ENCODE results near the gene SRGAP3.

The SRGAP3 gene

GRCh38 chr3:8964436-8965370, 284.7 kb downstream of the SRGAP3 start:
- DNase-seq (ENCODE audit: low read depth) = peak; percentile 49

- peak; percentile 82 for DNase-seq (ENCODE audit: low read depth)
These were observed 286.2 kb downstream of the SRGAP3 start, which contains the start of gene RAD18 for GRCh38 chr3:8963137-8963853. Gene RAD18 (minus strand): TSS chr3:8963472. CDS start chr3:8963385, 87 bp downstream.

- no peak for DNase-seq (ENCODE audit: low read depth)
These were observed 287.1 kb downstream of the SRGAP3 start for GRCh38 chr3:8962226-8962861.

- DNase-seq (ENCODE audit: low read depth) = no peak
These were observed 289.8 kb downstream of the SRGAP3 start for GRCh38 chr3:8959668-8960067.

GRCh38 chr3:8954938-8955763, 294.3 kb downstream of the SRGAP3 start:
- no peak for DNase-seq (ENCODE audit: low read depth)

GRCh38 chr3:8953313-8953712, 296.1 kb downstream of the SRGAP3 start:
- DNase-seq (ENCODE audit: low read depth) = no peak

- DNase-seq (ENCODE audit: low read depth) = no peak
These were observed 297.3 kb downstream of the SRGAP3 start for GRCh38 chr3:8952130-8952529.

GRCh38 chr3:8945890-8946600, 303.4 kb downstream of the SRGAP3 start:
- no peak for DNase-seq (ENCODE audit: low read depth)

GRCh38 chr3:8942746-8943488, 306.5 kb downstream of the SRGAP3 start:
- DNase-seq (ENCODE audit: low read depth) = no peak

GRCh38 chr3:8942115-8942514, 307.3 kb downstream of the SRGAP3 start:
- DNase-seq (ENCODE audit: low read depth) = no peak

- peak; percentile 14 for DNase-seq (ENCODE audit: low read depth)
These were observed 311.4 kb downstream of the SRGAP3 start for GRCh38 chr3:8938021-8938420.

- DNase-seq (ENCODE audit: low read depth) = peak; percentile 75
These were observed 312.1 kb downstream of the SRGAP3 start for GRCh38 chr3:8937064-8938020.

GRCh38 chr3:8932507-8932906, 316.9 kb downstream of the SRGAP3 start:
- no peak for DNase-seq (ENCODE audit: low read depth)

- DNase-seq (ENCODE audit: low read depth) = no peak
These were observed 318.1 kb downstream of the SRGAP3 start for GRCh38 chr3:8931342-8931741.
